SKM-1 (cell line): ENCODE data around the gene SMIM36.
"Not testable (repeated sequence)": the region's sequence is repeated elsewhere in the genome, so short reads cannot be mapped to it uniquely, and the experiment has no call there.

Experiments
- DNase-seq: peaks from one replicate; lab custom pipeline; 2025; ENCODE audit not compliant: unreplicated experiment; lab: John Stamatoyannopoulos, UW

Gene SMIM36

GRCh38 chr17:55417411-55418268, 93.6 kb downstream of the SMIM36 start:
- no peak for DNase-seq

DNA sequence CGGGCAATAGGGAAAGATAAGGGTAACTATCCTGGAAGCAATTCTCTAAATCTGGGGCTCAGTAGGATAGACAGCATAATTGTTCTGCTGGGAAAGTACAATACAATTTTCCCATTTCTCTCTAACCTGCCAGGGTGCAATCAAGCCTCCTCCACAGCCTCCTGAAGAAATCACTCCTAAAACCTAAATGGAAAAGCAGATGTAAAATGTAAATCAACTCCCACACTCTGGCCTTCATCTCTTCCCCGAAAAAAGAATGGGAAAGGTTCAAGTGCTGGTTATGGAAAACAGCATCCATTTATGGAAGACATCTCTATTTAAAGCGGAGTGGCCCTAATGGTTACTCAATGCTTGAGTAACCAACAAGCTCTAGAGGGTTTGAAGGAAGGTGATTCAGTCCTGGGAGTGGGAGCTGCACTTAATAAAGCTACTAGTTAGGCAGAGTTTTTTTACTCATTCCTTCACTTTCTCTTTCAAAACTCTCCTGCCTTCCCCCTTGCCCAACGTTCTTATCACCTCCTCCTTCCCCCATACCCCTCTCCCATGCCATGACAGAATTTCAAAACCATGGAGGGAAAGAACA, 94.7 kb downstream of the SMIM36 start:
- no peak for DNase-seq

DNA sequence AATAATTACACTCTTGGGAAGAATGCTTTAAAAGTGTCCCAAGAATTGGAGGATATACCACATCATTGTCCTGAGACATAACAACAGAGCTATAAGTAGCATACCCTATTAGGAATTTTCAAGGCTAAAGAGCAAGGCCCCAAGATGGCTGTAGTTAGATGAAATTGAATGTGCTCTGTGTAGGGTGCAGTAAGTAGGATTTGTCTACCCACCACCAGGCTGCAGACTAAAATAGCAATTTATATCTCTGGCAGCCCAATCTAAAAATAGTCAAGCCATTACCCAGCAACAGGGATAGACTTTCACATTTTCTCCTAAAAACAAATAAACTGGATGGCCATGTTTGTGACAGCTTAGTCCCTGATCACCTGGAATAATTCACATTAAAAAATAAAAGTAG, 95.3 kb downstream of the SMIM36 start:
- no peak for DNase-seq

DNA sequence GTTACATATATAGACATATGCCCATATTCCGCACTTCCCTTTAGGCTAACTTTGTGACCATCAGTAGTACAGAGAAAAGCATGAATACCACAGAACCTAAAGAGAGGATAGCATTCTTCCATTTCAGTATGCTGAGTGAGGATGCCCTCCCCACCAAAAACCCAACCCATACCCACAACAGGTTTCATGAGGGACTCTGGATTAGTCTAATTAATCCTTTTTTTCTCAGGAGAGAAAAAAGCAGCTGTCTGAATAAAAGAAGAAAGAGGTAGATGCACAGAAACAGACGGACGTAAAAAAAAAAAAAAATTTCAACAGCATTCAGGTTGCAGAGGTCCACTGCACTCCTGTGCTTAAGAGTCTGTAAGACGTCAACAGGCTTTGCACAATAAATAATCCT, 96.3 kb downstream of the SMIM36 start:
- no peak for DNase-seq

- DNase-seq: no peak
Observed at GRCh38 chr17:55413825-55414489, 97.3 kb downstream of the SMIM36 start.

DNA sequence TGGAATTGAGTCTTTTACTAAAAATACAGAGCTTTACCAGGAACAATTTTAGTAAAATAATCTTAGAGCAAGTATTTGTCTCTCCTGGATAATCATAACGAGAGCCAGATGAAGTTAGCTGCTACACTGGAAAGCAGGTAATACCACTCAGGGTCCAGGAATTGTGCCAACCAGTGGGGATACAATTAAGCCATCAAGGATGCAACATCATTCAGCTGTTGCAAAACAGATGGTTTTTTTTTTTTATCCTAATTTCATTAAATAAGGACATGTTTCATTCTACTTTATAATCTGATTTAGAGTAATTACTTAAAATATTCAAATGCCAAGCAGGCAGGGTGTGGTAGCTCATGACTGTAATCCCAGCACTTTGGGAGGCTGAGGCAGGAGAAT, 99.8 kb downstream of the SMIM36 start:
- DNase-seq: no peak

DNA sequence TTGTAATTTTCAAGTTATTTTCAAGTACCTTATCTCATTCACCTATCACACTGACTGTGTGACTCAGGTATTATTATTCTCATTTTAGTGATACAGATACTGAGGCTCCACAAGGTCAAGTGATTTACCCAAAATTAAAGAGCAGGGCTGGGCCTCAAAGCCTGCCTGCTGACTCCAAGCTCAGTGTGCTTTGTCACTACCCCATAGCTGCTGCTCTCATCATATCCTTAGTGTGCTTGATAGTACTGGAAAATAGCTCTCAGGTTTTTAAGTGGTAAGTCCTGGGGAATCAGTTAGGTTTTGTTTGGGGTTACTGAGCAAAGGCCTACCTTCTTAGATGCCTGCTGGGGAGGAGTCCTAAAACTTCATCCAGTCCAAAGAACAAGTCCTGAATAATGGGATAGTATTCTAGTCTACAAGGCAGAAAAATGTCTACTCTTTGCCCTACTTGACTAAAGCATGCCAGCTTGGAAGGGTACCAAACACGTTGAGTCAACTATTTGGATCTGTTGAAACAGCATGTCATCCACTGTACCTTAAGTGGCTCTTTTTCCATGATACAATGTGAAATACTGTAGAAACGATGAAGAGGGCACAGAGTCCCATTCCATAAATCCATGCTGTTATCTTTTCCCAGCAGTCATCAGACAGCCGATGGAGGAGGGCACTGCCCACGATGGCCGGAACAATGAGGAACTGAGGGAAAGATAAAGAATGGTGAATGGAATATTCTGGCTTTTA, 100.4 kb downstream of the SMIM36 start:
- no peak for DNase-seq

GRCh38 chr17:55409030-55409800, 102.0 kb downstream of the SMIM36 start:
- no peak for DNase-seq

DNA sequence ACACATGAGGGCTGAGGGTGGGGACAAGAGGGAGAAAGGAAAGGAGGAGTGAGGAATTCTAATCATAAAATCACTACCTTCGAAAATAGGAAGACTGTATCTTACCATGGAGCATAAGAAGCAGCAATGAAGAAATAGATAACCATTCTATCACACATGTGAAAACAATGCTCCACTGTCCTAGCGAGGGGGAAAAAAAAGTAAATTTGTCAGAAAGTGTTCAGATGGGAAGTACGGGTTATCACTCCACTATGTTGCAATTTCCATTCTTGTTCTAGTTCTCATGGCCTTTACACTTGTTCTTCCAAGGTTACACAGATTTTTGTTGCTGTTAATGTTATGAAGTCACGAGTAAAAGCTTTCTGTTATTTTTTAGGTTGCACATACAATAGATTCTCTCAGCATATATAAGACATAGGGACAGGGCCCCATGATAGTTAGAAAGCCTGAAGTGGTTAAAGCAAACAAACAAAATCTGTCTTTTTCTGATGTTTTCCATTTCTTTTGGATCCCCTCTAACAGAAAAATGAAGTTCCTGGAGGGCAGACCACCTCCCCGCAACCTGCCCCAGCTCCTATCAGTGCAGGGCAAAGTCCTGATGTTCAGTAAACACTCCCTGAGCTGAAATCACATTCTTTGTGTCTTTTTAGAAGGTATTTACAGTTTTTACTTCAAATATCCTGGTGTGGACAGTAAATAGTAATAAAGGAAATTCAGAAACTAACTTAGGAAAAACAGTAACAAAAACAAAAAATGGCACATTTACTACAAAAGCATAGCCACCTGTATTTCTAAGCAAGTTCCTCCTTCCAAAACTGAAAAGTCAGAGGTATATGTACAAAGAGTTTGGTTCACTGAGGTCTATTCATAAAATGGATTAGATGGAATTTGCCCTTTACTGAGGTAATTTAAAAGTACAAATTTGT, 103.3 kb downstream of the SMIM36 start:
- DNase-seq: no peak

DNA sequence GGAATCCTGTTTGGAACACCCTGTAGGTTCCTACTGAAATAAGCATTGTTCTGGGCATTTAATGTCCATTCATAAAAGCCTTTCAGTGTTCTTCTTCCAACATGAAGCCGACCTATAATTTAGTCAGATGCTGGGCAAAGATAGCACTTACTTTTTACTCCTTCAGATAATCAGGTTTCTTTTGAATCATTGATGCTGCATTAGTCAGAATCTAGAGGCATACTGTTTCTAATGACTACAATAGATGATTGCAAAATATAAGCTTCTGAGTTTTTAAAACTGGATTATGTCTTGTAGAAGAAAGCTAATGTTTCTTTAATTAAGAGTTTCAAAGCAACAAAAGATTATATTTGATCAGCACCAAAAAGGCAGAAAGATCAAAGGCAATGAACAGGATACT, 105.7 kb downstream of the SMIM36 start:
- DNase-seq: no peak

- DNase-seq: not testable (repeated sequence)
Observed at GRCh38 chr17:55404197-55404596, 107.1 kb downstream of the SMIM36 start.

DNA sequence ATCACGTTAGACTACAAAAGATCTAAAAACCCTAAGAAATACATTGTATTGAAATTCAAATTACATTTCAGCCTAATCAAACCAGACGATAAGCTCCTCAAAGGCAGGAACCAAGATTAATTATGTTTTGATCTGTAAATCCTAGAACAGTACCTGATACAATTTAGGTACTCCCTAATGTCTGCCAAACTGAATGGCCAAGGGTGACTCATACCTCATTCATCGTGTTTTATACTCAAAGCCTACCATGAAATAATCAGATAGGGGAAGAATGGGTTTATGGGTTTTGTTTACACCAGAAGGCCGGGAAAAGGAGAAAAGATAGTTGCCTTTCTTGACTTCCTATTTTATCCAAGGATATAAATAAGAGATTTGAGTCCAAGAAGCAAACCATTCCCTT, 108.9 kb downstream of the SMIM36 start:
- no peak for DNase-seq
